Mesenchymal stem cell (in vitro differentiated cells and primary cell): Measurements from ENCODE around the gene REM1.
"Not testable (repeated sequence)": the region's sequence is repeated elsewhere in the genome, so short reads cannot be mapped to it uniquely, and the experiment has no call there.

Experiments used
- DNase-seq: peaks from one replicate; pipeline ENCODE4 v3.0.0-alpha.2; 2013
- H2AFZ ChIP-seq: one replicate; pipeline ENCODE4 v1.6.1; 2013; ENCODE audit warnings: low read depth, mild to moderate bottlenecking, control low read depth, inconsistent platforms, low read length, moderate library complexity
- H2AK5ac ChIP-seq: 2 replicates; pipeline ENCODE4 v1.6.1; 2013; ENCODE audit warnings: low read length, moderate library complexity, mild to moderate bottlenecking, inconsistent platforms; ENCODE audit not compliant: severe bottlenecking
- H2BK120ac ChIP-seq: one replicate; pipeline ENCODE4 v1.6.1; 2013; ENCODE audit warnings: low read depth, mild to moderate bottlenecking, inconsistent platforms, low read length, moderate library complexity
- H2BK12ac ChIP-seq, 2 experiments: one replicate each; pipeline ENCODE4 v1.6.1; 2013; ENCODE audit warnings: inconsistent platforms in 2 of 2, low read length in 2 of 2, mild to moderate bottlenecking in 2 of 2, moderate library complexity in 2 of 2, control low read depth in 1 of 2
- H2BK15ac ChIP-seq: one replicate; pipeline ENCODE4 v1.6.1; 2013; ENCODE audit warnings: mild to moderate bottlenecking, low read depth, inconsistent platforms; ENCODE audit not compliant: poor library complexity, severe bottlenecking
- H2BK5ac ChIP-seq: 2 replicates; pipeline ENCODE4 v1.6.1; 2013; ENCODE audit warnings: low read depth, mild to moderate bottlenecking, low read length, control low read depth, inconsistent platforms; ENCODE audit not compliant: poor library complexity, severe bottlenecking
- H3K14ac ChIP-seq, 2 experiments: one replicate each; pipeline ENCODE4 v1.6.1; 2013; ENCODE audit warnings: inconsistent platforms in 2 of 2, low read length in 2 of 2, control low read depth in 1 of 2, mild to moderate bottlenecking in 1 of 2, moderate library complexity in 1 of 2
- H3K18ac ChIP-seq, 2 experiments: one replicate each; pipeline ENCODE4 v1.6.1; 2013; ENCODE audit warnings: inconsistent platforms in 2 of 2, low read length in 2 of 2, control low read depth in 1 of 2, low read depth in 1 of 2, mild to moderate bottlenecking in 1 of 2
- H3K23ac ChIP-seq, 2 experiments: one replicate each; pipeline ENCODE4 v1.6.1; 2013; ENCODE audit warnings: inconsistent platforms in 2 of 2, low read length in 2 of 2, mild to moderate bottlenecking in 2 of 2, moderate library complexity in 2 of 2, control low read depth in 1 of 2
- H3K27ac ChIP-seq: 2 replicates; pipeline ENCODE4 v1.5.1; 2013; ENCODE audit warnings: mild to moderate bottlenecking, moderate library complexity, low read length, control low read depth, inconsistent platforms; ENCODE audit not compliant: poor library complexity, severe bottlenecking
- H3K27me3 ChIP-seq, 2 experiments: 2 replicates each; pipeline versions ENCODE4 v1.6.1 to v1.7.0; 2013; ENCODE audit warnings: low read length in 2 of 2, mild to moderate bottlenecking in 2 of 2, moderate library complexity in 2 of 2, control low read depth in 1 of 2, inconsistent platforms in 1 of 2; ENCODE audit not compliant: control insufficient read depth in 1 of 2, insufficient read depth in 1 of 2
- H3K36me3 ChIP-seq, 2 experiments: 2 replicates each; pipeline versions ENCODE4 v1.6.1 to v1.7.0; 2013; ENCODE audit warnings: low read length in 2 of 2, control low read depth in 1 of 2, inconsistent platforms in 1 of 2, low read depth in 1 of 2, mild to moderate bottlenecking in 1 of 2; ENCODE audit not compliant: insufficient read depth in 2 of 2, control insufficient read depth in 1 of 2
- H3K4ac ChIP-seq, 2 experiments: one replicate each; pipeline ENCODE4 v1.6.1; 2013; ENCODE audit warnings: inconsistent platforms in 2 of 2, low read length in 2 of 2, mild to moderate bottlenecking in 2 of 2, moderate library complexity in 2 of 2, control low read depth in 1 of 2, low read depth in 1 of 2
- H3K4me1 ChIP-seq: 2 replicates; pipeline ENCODE4 v1.6.1; 2013; ENCODE audit warnings: low read depth, low read length, control low read depth; ENCODE audit not compliant: control insufficient read depth, insufficient read depth
- H3K4me2 ChIP-seq: 2 replicates; pipeline ENCODE4 v1.6.1; 2013; ENCODE audit warnings: low read length, mild to moderate bottlenecking, inconsistent platforms; ENCODE audit not compliant: poor library complexity, severe bottlenecking
- H3K4me3 ChIP-seq, 2 experiments: 2 replicates each; pipeline versions ENCODE4 v1.5.1 to v1.7.0; 2013; ENCODE audit warnings: low read length in 2 of 2, mild to moderate bottlenecking in 2 of 2, control low read depth in 1 of 2, low read depth in 1 of 2; ENCODE audit not compliant: insufficient read depth in 1 of 2
- H3K79me1 ChIP-seq: replicated peaks from 2 replicates; pipeline ENCODE4 v1.6.1; 2013; ENCODE audit warnings: mild to moderate bottlenecking, control low read depth, low read length, inconsistent platforms; ENCODE audit not compliant: poor library complexity, severe bottlenecking
- H3K9ac ChIP-seq: 2 replicates; pipeline ENCODE4 v1.7.0; 2013; ENCODE audit warnings: mild to moderate bottlenecking, low read length, moderate library complexity
- H3K9me3 ChIP-seq: 2 replicates; pipeline ENCODE4 v1.7.0; 2013; ENCODE audit warnings: mild to moderate bottlenecking, low read length; ENCODE audit not compliant: control insufficient read depth
- H4K8ac ChIP-seq: one replicate; pipeline ENCODE4 v1.6.1; 2013; ENCODE audit warnings: inconsistent platforms, mild to moderate bottlenecking, low read length, moderate library complexity
- H4K91ac ChIP-seq: one replicate; pipeline ENCODE4 v1.6.1; 2013; ENCODE audit warnings: mild to moderate bottlenecking, low read length, inconsistent platforms
- WGBS: methylation state at CpG from one replicate; pipeline ENCODE4 v1.1.7; 2013; ENCODE audit warnings: mixed read lengths; 5-methylcytosine and 5-hydroxymethylcytosine counted together

Gene REM1

DNA sequence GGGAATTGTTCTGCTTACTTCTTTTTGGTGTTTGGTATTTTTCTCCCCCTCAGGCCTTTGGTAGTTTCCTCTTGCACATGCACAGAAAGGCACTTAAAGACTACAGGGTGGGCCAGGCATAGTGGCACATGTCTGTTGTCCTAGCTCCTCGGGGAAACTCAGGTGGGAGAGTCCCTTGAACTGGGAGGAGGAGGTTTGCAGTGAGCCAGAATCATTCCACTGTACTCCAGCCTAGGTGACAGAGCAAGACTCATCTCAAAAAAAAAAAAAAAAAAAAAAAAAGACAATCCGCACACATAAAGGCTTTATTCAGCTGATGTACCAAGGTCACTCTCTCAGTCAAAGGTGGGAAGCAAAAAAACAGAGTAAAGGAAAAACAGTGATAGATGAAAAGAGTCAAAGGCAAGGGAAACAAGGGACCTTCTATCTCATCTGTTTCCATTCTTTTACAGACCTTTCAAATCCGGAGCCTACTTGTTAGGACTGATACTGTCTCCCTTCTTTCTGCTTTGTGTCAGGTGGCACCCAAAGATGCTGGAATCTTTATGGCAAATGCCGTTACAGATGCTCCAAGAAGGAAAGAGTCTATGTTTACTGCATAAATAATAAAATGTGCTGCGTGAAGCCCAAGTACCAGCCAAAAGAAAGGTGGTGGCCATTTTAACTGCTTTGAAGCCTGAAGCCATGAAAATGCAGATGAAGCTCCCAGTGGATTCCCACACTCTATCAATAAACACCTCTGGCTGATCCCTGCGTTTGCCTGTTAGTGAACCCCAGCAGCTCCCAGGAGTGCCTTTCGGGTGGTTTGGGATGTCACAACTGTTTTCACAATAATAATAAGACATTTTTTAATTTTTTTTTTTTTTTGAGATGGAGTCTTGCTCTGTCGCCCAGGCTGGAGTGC is 25.3 kb upstream of the REM1 start:
- H3K79me1 ChIP-seq: no peaks in the 10 kb centered on the region
- 78% methylated on average over 5 of the region's 8 CpGs for WGBS
- no peak for DNase-seq
- no peak overlapping the region for H3K4me2 ChIP-seq
- H2BK15ac ChIP-seq: no peak overlapping the region
- no peaks in the 10 kb centered on the region for H3K9me3 ChIP-seq
- no peak overlapping the region for H3K23ac ChIP-seq
- H3K27ac ChIP-seq: no peak overlapping the region
- no peak overlapping the region for H3K4ac ChIP-seq
- H2BK120ac ChIP-seq: no peak overlapping the region
- no peaks in the 10 kb centered on the region for H3K4me1 ChIP-seq
- H3K27me3 ChIP-seq: peaks cover 0 to 6% of the 10 kb centered on the region in 2 experiments
- no peak overlapping the region for H3K4me3 ChIP-seq
- H2AFZ ChIP-seq: no peak overlapping the region
- no peak overlapping the region for H3K14ac ChIP-seq
- H4K8ac ChIP-seq: no peak overlapping the region
- no peak overlapping the region for H2AK5ac ChIP-seq
- no peak overlapping the region for H2BK5ac ChIP-seq
- no peak overlapping the region for H2BK12ac ChIP-seq
- no peak overlapping the region for H4K91ac ChIP-seq
- H3K36me3 ChIP-seq: no peaks in the 10 kb centered on the region
- H3K9ac ChIP-seq: no peak overlapping the region
- H3K18ac ChIP-seq: no peak overlapping the region

- H4K8ac ChIP-seq: no peak overlapping the region
- H3K9me3 ChIP-seq: no peaks in the 10 kb centered on the region
- no peak overlapping the region for H3K4ac ChIP-seq
- peaks cover 0 to 4% of the 10 kb centered on the region in 2 experiments for H3K27me3 ChIP-seq
- H3K4me3 ChIP-seq: no peak overlapping the region
- no peak overlapping the region for H3K14ac ChIP-seq
- no peak for DNase-seq
- H3K4me1 ChIP-seq: no peaks in the 10 kb centered on the region
- H3K18ac ChIP-seq: no peak overlapping the region
- no peak overlapping the region for H2BK15ac ChIP-seq
- H2BK5ac ChIP-seq: no peak overlapping the region
- H3K79me1 ChIP-seq: no peaks in the 10 kb centered on the region
- no peak overlapping the region for H2BK120ac ChIP-seq
- H2AK5ac ChIP-seq: no peak overlapping the region
- no peak overlapping the region for H2AFZ ChIP-seq
- no peak overlapping the region for H3K23ac ChIP-seq
- no peak overlapping the region for H3K4me2 ChIP-seq
- H3K9ac ChIP-seq: no peak overlapping the region
- no peak overlapping the region for H2BK12ac ChIP-seq
- H3K27ac ChIP-seq: no peak overlapping the region
- 55% methylated on average over 2 of the region's 2 CpGs for WGBS
- H3K36me3 ChIP-seq: no peaks in the 10 kb centered on the region
- no peak overlapping the region for H4K91ac ChIP-seq
Observed at GRCh38 chr20:31452575-31452974, 22.5 kb upstream of the REM1 start.

- no peak overlapping the region for H3K27ac ChIP-seq
- no peaks in the 10 kb centered on the region for H3K9me3 ChIP-seq
- no peak overlapping the region for H4K8ac ChIP-seq
- WGBS: 98% methylated on average over 1 of the region's 1 CpG
- no peak overlapping the region for H3K4me2 ChIP-seq
- H3K4me1 ChIP-seq: no peaks in the 10 kb centered on the region
- no peak overlapping the region for H3K14ac ChIP-seq
- no peak overlapping the region for H3K9ac ChIP-seq
- H2BK5ac ChIP-seq: no peak overlapping the region
- no peak for DNase-seq
- H3K27me3 ChIP-seq: peaks cover 0 to 7% of the 10 kb centered on the region in 2 experiments
- no peak overlapping the region for H2AK5ac ChIP-seq
- H3K4ac ChIP-seq: no peak overlapping the region
- H2AFZ ChIP-seq: no peak overlapping the region
- no peak overlapping the region for H4K91ac ChIP-seq
- no peak overlapping the region for H2BK12ac ChIP-seq
- no peaks in the 10 kb centered on the region for H3K36me3 ChIP-seq
- no peak overlapping the region for H2BK120ac ChIP-seq
- no peak overlapping the region for H3K18ac ChIP-seq
- H3K23ac ChIP-seq: no peak overlapping the region
- no peaks in the 10 kb centered on the region for H3K79me1 ChIP-seq
- H2BK15ac ChIP-seq: no peak overlapping the region
- H3K4me3 ChIP-seq: no peak overlapping the region
Observed at GRCh38 chr20:31454361-31454760, 20.7 kb upstream of the REM1 start.

GRCh38 chr20:31470946-31471345 is 4.1 kb upstream of the REM1 start:
- H3K79me1 ChIP-seq, H3K4ac ChIP-seq, H2BK15ac ChIP-seq, H2BK120ac ChIP-seq, H2AK5ac ChIP-seq, H4K8ac ChIP-seq, H3K4me3 ChIP-seq, H2BK12ac ChIP-seq, H3K36me3 ChIP-seq, H2AFZ ChIP-seq, H3K27ac ChIP-seq, H2BK5ac ChIP-seq, H3K4me2 ChIP-seq, H3K9me3 ChIP-seq, H3K23ac ChIP-seq, H3K9ac ChIP-seq, H4K91ac ChIP-seq, H3K4me1 ChIP-seq, DNase-seq, H3K18ac ChIP-seq, H3K27me3 ChIP-seq, H3K14ac ChIP-seq: not testable (repeated sequence)
- no CpG with 5 or more reads among the region's 33 CpGs for WGBS
